Measurements from ENCODE around the gene FIG4. TPM values are rescaled to one million over a fixed set of nuclear protein-coding genes. Genes with fewer than 3 reads are reported as not detected.

FIG4 gene
- total and polyA plus RNA-seq, 2 of the 13 experiments (the other 11 are each of a cell fraction or from before 2014, with no cell fraction given) = 5.5 to 7.9 TPM

GRCh38 chr6:109808837-109809236 is 117.7 kb downstream of the FIG4 start:
- ATAC-seq (no peak), FAIRE-seq (no peak), DNase-seq (ENCODE audit: low spot score) (no peak)
- in situ Hi-C loops (cut with HindIII; ENCODE audit: extremely low pct_ligation_motif_present, low pct_unique_long_range_greater_than_20kb) (no loop called here), intact Hi-C loops (cut with micrococcal nuclease; ENCODE audit: unreplicated experiment) (no loop called here)
- no TSS peak for BruUV-seq (replicated peaks)
- H3K9ac ChIP-seq (ENCODE audit: insufficient read depth, low read depth, low read length) = no peak overlapping the region
- H3K27me3 ChIP-seq (ENCODE audit: control insufficient read depth in 1 of 2, insufficient read depth in 2 of 2, low read length in 2 of 2) = no peaks in the 10 kb centered on the region
- H3K27ac ChIP-seq (ENCODE audit: extremely low read length, insufficient read depth, low read length) = no peak overlapping the region
- no peaks in the 10 kb centered on the region for H3K79me2 ChIP-seq (ENCODE audit: insufficient read depth, low read length)
- no peak for TF ChIP-seq HMGA1 (CRISPR knock-in tag; conservative IDR thresholded peaks at IDR 0.05)
- TF ChIP-seq ATF7-NPFF (CRISPR knock-in tag; IDR thresholded peaks at IDR 0.05; ENCODE audit: low read depth) = no peak
- no peak for TF ChIP-seq RBM39 (IDR thresholded peaks at IDR 0.05; ENCODE audit: low read depth, low read length, poor library complexity, severe bottlenecking)
- TF ChIP-seq DDIT3 (CRISPR knock-in tag; IDR thresholded peaks at IDR 0.05) = no peak
- TF ChIP-seq ZNF34 (CRISPR knock-in tag; IDR thresholded peaks at IDR 0.05; ENCODE audit: borderline replicate concordance) = no peak
- TF ChIP-seq HCFC1 (IDR thresholded peaks at IDR 0.05; ENCODE audit: low read depth, low read length) = no peak
- TF ChIP-seq NCOA5 (CRISPR knock-in tag; IDR thresholded peaks at IDR 0.05) = no peak
- no peaks in the 10 kb centered on the region for H3K4me1 ChIP-seq (ENCODE audit: insufficient read depth, low read length)
- no peaks in the 10 kb centered on the region for H4K20me1 ChIP-seq (ENCODE audit: insufficient read depth, low read length)
- POLR2A ChIA-PET = no interaction called here
- H2AFZ ChIP-seq (ENCODE audit: low read length) = no peak overlapping the region
- CTCF ChIA-PET (ENCODE audit: low intra/inter-chr PET ratio, low total read pairs) = no interaction called here
- no peak overlapping the region for H3K4me3 ChIP-seq (replicated peaks in 1 of 3; ENCODE audit: insufficient read depth in 1 of 3, low read depth in 2 of 3, low read length in 3 of 3)
- H3K4me2 ChIP-seq (ENCODE audit: low read depth, low read length) = no peak overlapping the region
- H3K36me3 ChIP-seq (replicated peaks in 1 of 2; ENCODE audit: control insufficient read depth in 1 of 2, insufficient read depth in 2 of 2, low read length in 2 of 2) = no peaks in the 10 kb centered on the region
- 97% methylated on average over 1 of the region's 1 CpG for WGBS (ENCODE audit: low lambda C conversion rate)
- no peaks in the 10 kb centered on the region for H3K9me3 ChIP-seq (ENCODE audit: low read length)

GRCh38 chr6:109815054-109815453 is 124.0 kb downstream of the FIG4 start:
- Histone ChIP-seq H3K36me3 (replicated peaks in 1 of 2; ENCODE audit: control insufficient read depth in 1 of 2, insufficient read depth in 2 of 2, low read length in 2 of 2) (no peaks in the 10 kb centered on the region), H3K9ac (ENCODE audit: insufficient read depth, low read depth, low read length) (no peak overlapping the region), H3K4me1 (ENCODE audit: insufficient read depth, low read length) (no peaks in the 10 kb centered on the region), H3K79me2 (ENCODE audit: insufficient read depth, low read length) (no peaks in the 10 kb centered on the region), H3K27me3 (ENCODE audit: control insufficient read depth in 1 of 2, insufficient read depth in 2 of 2, low read length in 2 of 2) (no peaks in the 10 kb centered on the region), H3K27ac (ENCODE audit: extremely low read length, insufficient read depth, low read length) (no peak overlapping the region), H4K20me1 (ENCODE audit: insufficient read depth, low read length) (no peaks in the 10 kb centered on the region), H3K9me3 (ENCODE audit: low read length) (no peaks in the 10 kb centered on the region), H2AFZ (ENCODE audit: low read length) (no peak overlapping the region), H3K4me2 (ENCODE audit: low read depth, low read length) (no peak overlapping the region), H3K4me3 (replicated peaks in 1 of 3; ENCODE audit: insufficient read depth in 1 of 3, low read depth in 2 of 3, low read length in 3 of 3) (no peak overlapping the region)
- DNase-seq (ENCODE audit: low spot score) (no peak), ATAC-seq (no peak), FAIRE-seq (no peak)
- no TSS peak for BruUV-seq (replicated peaks)
- WGBS (ENCODE audit: low lambda C conversion rate) = 90% methylated on average over 4 of the region's 4 CpGs
- POLR2A ChIA-PET = no interaction called here
- CTCF ChIA-PET (ENCODE audit: low intra/inter-chr PET ratio, low total read pairs) = no interaction called here
- intact Hi-C loops (cut with micrococcal nuclease; ENCODE audit: unreplicated experiment) = no loop called here
- in situ Hi-C loops (cut with HindIII; ENCODE audit: extremely low pct_ligation_motif_present, low pct_unique_long_range_greater_than_20kb) = no loop called here
- TF ChIP-seq ZNF34 (CRISPR knock-in tag; IDR thresholded peaks at IDR 0.05; ENCODE audit: borderline replicate concordance) = no peak
- no peak for TF ChIP-seq JDP2 (CRISPR knock-in tag; IDR thresholded peaks at IDR 0.05; ENCODE audit: borderline replicate concordance)
- no peak for TF ChIP-seq FIP1L1 (IDR thresholded peaks at IDR 0.05; ENCODE audit: borderline replicate concordance, insufficient read depth, low read depth, low read length)
- TF ChIP-seq EED (CRISPR knock-in tag; IDR thresholded peaks at IDR 0.05) = no peak
- no peak for TF ChIP-seq ZNF737 (CRISPR knock-in tag; IDR thresholded peaks at IDR 0.05; ENCODE audit: borderline replicate concordance)
- no peak for TF ChIP-seq RERE (CRISPR knock-in tag; IDR thresholded peaks at IDR 0.05; ENCODE audit: low read depth)
- TF ChIP-seq HMG20A (CRISPR knock-in tag; IDR thresholded peaks at IDR 0.05; ENCODE audit: borderline replicate concordance) = no peak
- TF ChIP-seq KDM2A (CRISPR knock-in tag; IDR thresholded peaks at IDR 0.05; ENCODE audit: borderline replicate concordance, low read depth) = no peak
- no peak for TF ChIP-seq XBP1 (CRISPR knock-in tag; IDR thresholded peaks at IDR 0.05)

All from HepG2 (cell line).